GM21723 (cell line): ENCODE results near the gene PDE6A.

Experiments used
- ATAC-seq: cut with Tn5 transposase; IDR thresholded peaks from one replicate; pipeline ENCODE4 v1.9.1; 2021; ENCODE audit warnings: mild to moderate bottlenecking, moderate library complexity; ENCODE audit not compliant: unreplicated experiment

Gene PDE6A

DNA sequence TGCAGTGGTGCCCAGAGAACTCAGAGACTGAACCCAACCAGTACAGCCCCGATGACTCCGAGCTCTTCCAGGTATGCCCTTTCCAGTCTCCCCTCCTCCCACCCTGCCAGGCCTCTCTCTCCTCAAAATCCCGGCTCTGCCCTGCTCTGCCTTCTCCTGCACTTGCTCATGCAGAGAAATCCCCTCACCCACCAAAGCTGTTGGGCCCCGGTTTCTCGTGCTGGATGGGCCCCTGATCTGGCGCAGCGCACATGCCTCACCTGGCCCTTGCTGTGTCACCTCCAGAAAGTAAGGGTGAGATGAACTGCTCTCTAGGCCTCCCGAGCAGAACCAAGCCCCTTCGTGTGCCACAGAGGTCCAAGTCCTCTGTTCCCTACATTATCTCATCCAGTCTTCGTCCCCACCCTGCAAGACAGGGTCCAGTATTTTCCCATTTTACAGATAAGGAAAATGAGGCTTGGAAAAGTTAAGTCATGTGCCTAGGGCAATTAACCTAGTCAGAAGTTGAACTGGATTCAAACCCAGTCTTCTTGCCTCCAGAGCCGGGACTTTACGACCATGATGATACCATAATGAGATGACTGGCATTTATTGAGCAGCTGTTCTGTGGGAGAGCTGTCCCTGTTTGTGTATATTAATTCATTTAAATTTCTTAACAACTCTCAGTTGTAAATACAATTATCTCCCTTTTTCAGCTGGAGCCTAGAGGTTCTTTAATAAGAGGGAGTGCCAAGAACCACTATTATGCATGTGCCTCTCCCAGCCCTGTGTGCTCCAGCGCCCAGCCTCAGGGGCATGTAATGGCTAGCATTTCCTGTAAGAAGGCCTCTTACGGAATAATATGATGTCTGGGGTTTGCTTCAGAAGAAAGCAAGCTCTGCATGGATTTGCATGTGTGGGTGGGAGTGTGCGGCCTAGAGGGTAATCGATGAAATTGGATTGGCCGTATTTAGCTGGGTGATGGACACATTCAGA, 123.8 kb downstream of the PDE6A start:
- ATAC-seq: no peak

GRCh38 chr5:149820012-149820411, 124.6 kb downstream of the PDE6A start:
- ATAC-seq: no peak

DNA sequence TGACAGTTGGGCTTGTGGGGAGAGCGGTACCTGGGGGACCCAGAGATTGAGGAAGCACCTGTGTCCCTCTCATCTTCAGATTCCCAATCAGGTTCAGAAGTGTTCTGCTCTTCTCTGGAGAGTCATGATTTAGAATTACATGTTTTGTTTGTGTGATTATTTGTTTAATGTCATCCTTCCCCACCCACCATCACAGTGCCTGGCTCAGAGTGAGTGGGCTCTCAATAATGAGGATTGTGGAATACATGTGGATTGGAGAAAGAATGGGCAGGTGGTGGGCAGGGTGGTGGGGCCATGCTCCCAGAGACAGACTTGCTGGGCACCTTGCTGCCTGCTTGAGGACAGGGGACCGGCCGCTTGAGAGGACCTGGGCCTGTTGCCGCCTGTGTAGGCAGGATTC, 126.5 kb downstream of the PDE6A start:
- no peak for ATAC-seq

- no peak for ATAC-seq
These were observed 127.0 kb downstream of the PDE6A start for GRCh38 chr5:149817539-149818060.

GRCh38 chr5:149816661-149817060, 127.9 kb downstream of the PDE6A start:
- no peak for ATAC-seq

DNA sequence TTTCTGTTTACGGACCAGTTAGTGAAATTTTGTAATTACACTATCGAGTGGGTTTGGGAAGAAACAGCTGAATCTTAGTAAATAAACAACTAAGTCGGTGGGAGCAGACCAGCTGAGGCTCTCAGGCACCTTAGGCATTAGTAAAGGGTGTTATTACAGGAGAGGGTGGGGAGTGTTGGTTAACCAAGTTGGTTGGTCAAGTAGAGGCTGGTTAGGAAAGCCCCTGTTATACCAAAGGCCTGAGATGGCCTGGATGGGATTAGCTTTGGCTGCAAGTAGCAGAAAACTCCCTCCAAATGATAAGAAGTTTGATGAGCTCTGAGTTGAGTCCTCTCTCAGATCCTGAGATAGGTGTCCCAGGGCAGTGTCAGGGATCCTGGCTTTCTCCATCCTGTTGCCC, 133.1 kb downstream of the PDE6A start:
- ATAC-seq: no peak

GRCh38 chr5:149810856-149811255, 133.7 kb downstream of the PDE6A start:
- no peak for ATAC-seq

DNA sequence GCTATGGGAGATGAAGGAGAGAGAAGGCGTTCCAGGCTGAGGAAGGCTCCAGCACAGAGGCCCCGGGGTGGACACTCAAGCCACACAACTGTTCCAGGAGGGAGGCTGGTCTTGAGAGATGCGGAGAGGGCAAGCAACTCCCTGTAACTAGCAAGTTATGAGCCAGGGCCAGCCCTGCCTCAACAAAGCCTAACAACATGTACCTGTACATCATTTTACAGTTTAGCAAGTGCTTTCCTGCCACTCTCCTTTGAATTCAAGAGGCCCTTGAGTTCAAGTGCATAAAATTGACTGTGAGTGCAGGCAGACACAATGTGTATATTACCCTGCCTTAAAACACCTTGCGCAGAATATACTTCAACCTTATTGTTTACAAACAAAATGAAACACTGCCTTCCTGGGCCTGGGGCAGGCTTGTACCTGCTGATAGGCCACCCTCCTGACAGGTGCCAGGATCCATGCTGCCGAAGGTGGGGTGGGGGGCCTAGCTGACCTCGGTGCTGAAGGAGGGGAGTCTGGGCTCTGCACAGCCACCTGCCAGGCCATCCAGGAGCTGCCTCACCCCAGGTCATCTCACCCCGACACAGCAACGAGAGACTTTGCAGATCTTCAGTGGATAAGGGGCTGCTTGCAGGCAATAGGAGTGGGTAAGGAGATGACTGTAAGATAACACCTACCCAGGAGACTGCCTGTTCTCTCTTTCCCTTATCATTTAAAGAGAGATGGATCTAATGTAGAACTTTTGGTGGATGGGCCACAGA, 134.5 kb downstream of the PDE6A start:
- no peak for ATAC-seq

DNA sequence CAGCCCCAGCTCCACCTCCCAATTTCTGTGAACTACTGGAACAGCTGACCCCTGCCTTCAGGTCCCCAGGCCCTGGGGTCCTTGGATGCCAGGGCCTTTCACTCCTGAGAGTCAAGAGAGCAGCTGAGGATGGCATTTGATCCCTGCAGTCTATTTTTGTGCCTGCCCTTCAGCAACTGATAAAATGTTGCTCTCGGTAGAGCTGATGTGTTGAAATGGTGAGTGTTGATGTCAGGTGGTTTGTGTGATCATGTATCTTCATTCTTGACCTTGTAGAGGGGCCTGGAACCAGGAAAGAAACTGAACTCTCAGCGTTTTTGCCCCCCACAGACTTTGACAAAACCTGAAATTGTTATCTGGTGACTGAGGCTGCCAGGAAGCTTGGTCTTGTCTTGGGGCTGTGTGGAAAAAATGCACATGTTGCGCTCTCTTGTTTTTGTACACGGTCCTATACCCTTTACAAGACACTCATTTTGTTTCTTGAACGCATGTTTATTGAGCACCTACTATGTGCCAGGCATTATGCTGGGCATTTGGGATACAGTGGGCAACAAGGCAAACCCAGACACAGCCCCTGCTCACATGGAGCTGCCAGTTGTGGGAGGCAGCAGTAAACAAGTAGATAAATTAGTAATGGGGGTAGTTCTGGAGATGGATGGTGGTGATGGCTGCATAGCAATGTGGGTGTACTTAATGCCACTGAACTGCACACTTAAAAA, 136.2 kb downstream of the PDE6A start:
- no peak for ATAC-seq
